Calu3 (cell line): ENCODE measurements around the gene TMSB4X. TPM values are rescaled to one million over a fixed set of nuclear protein-coding genes. Genes with fewer than 3 reads are reported as not detected.

ENCODE experiments used
- BruUV-seq: library from RNA; stranded (reverse); fragments of 400-500 nt; replicated peaks from 2 replicates; lab custom pipeline; 2021; lab: Mats Ljungman, UMichigan
- CTCF ChIA-PET: fragments of 300-600 bp; sonication (Branson Sonifier 250); formaldehyde crosslinking; loops from one replicate; lab custom pipeline; 2022; ENCODE audit warnings: antibody characterized with exemption; lab: Charles Lee
- DNase-seq: peaks from one replicate; pipeline ENCODE4 v3.0.0; 2022
- H3K27ac Mint-ChIP-seq: one replicate; pipeline ENCODE4 v1.8.0; 2022; ENCODE audit warnings: mixed read lengths; ENCODE audit not compliant: unreplicated experiment
- H3K27me3 Mint-ChIP-seq: one replicate; pipeline ENCODE4 v1.8.0; 2022; ENCODE audit warnings: mixed read lengths; ENCODE audit not compliant: unreplicated experiment
- H3K36me3 Mint-ChIP-seq: one replicate; pipeline ENCODE4 v1.8.0; 2022; ENCODE audit warnings: mild to moderate bottlenecking, moderate library complexity, mixed read lengths; ENCODE audit not compliant: insufficient read depth, unreplicated experiment
- H3K4me1 Mint-ChIP-seq: one replicate; pipeline ENCODE4 v1.8.0; 2022; ENCODE audit warnings: mild to moderate bottlenecking, low read depth, mixed read lengths; ENCODE audit not compliant: unreplicated experiment
- H3K4me3 Mint-ChIP-seq: one replicate; pipeline ENCODE4 v1.8.0; 2022; ENCODE audit warnings: mild to moderate bottlenecking, low read depth, moderate library complexity, mixed read lengths; ENCODE audit not compliant: unreplicated experiment
- H3K9me3 Mint-ChIP-seq: one replicate; pipeline ENCODE4 v1.8.0; 2022; ENCODE audit warnings: low read depth, mixed read lengths; ENCODE audit not compliant: unreplicated experiment
- intact Hi-C: fragments of 100-400 bp; cut with micrococcal nuclease; formaldehyde crosslinking; loops from one replicate; pipeline ENCODE4 v1.10.0; 2022; ENCODE audit not compliant: unreplicated experiment
- total RNA-seq: library from RNA; stranded (reverse); gene quantifications from 2 replicates; pipeline ENCODE4 v1.2.3, GENCODE V29; 2022
- TF ChIP-seq, protein P1 (sequence below): fragments of 200-600 bp; IDR thresholded peaks from one replicate; pipeline ENCODE4 v1.8.0; 2022; ENCODE audit warnings: antibody characterized with exemption; ENCODE audit not compliant: unreplicated experiment

Gene TMSB4X
- total RNA-seq, 1 experiment from 2014 or later = 5,274 TPM

DNA sequence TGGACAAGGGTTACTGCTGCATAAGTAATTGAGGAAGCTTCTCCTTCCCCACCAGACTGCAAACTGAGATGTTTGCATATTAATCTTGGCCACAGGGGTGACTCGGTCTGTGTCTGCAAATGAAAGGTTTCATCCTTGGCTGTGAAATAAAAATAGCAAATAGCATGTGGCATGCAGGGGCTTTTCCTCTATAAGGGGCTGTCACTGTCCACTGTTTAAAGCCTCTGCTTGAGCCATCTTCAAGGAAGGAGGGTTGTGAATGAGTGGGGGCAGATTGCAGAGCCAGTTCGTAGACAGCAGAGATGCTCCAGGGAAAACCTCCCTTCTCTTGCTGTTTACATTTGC, 33.3 kb downstream of the TMSB4X start:
- Mint-ChIP-seq H3K36me3 (no peaks in the 10 kb centered on the region), H3K4me3 (no peak overlapping the region), H3K9me3 (no peaks in the 10 kb centered on the region), H3K4me1 (peaks cover 55% of the 10 kb centered on the region), H3K27ac (no peak overlapping the region), H3K27me3 (no peaks in the 10 kb centered on the region)
- no TSS peak for BruUV-seq
- no peak for DNase-seq
- TF ChIP-seq, protein P1, sequence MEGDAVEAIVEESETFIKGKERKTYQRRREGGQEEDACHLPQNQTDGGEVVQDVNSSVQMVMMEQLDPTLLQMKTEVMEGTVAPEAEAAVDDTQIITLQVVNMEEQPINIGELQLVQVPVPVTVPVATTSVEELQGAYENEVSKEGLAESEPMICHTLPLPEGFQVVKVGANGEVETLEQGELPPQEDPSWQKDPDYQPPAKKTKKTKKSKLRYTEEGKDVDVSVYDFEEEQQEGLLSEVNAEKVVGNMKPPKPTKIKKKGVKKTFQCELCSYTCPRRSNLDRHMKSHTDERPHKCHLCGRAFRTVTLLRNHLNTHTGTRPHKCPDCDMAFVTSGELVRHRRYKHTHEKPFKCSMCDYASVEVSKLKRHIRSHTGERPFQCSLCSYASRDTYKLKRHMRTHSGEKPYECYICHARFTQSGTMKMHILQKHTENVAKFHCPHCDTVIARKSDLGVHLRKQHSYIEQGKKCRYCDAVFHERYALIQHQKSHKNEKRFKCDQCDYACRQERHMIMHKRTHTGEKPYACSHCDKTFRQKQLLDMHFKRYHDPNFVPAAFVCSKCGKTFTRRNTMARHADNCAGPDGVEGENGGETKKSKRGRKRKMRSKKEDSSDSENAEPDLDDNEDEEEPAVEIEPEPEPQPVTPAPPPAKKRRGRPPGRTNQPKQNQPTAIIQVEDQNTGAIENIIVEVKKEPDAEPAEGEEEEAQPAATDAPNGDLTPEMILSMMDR = no peak
- intact Hi-C loops = no loop called here
- CTCF ChIA-PET = interaction anchor here (1.2 kb wide), 1 partner anchor 73 kb away, joined by 3 read pairs; no protein-coding TSS in a partner anchor

DNA sequence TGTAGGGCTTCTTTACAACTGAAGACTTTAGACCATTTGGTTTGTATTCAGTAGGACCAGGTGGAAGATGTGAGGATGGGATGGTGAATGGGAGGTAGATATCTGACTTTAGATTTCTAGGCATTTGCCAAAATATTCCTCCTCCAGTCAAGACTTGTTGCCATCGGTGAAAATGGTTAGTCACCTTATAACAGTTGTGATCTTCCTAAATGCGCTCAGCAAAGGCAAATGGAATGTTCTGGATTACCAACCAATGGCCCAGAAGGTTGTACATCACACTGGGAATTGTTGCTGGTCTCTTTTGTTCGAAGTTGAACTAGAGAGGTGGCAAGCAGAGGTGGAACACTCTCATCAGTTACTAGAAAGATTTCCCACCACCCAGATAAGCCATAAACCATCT, 33.9 kb downstream of the TMSB4X start:
- CTCF ChIA-PET = no interaction called here
- no TSS peak for BruUV-seq

DNA sequence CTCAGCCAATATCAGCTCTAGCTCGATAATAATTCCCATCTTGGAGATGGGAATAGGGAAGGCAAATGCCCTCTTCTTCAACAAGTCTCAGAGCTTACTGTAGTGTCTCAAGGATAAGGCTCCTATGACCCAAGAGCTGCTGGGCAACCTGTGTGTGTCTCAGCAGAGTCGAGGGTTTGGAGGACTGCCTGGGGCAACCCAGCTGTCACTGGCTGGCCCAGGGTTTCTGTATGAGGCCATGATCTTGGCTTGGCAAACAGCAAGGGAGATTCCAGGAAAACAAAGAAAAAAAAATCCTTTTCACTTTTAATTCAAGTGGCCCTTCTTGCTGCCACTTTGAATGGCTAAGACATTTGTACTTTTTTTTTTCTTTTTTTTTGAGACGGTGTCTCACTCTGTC, 34.4 kb downstream of the TMSB4X start:
- Mint-ChIP-seq H3K4me3 (no peak overlapping the region), H3K36me3 (no peaks in the 10 kb centered on the region), H3K27me3 (no peaks in the 10 kb centered on the region), H3K4me1 (peaks cover 66% of the 10 kb centered on the region), H3K9me3 (no peaks in the 10 kb centered on the region), H3K27ac (no peak overlapping the region)
- no TSS peak for BruUV-seq
- CTCF ChIA-PET = no interaction called here
- no peak for DNase-seq
- intact Hi-C loops = no loop called here
- TF ChIP-seq, protein P1 = no peak

More for the DNA sequence above, 33.9 kb downstream of the TMSB4X start:
- intact Hi-C loops = no loop called here
- no peaks in the 10 kb centered on the region for H3K9me3 Mint-ChIP-seq
- H3K36me3 Mint-ChIP-seq = no peaks in the 10 kb centered on the region
- peaks cover 62% of the 10 kb centered on the region for H3K4me1 Mint-ChIP-seq
- H3K27ac Mint-ChIP-seq = no peak overlapping the region
- no peak overlapping the region for H3K4me3 Mint-ChIP-seq
- no peaks in the 10 kb centered on the region for H3K27me3 Mint-ChIP-seq
- no peak for DNase-seq
- TF ChIP-seq, protein P1 = no peak

DNA sequence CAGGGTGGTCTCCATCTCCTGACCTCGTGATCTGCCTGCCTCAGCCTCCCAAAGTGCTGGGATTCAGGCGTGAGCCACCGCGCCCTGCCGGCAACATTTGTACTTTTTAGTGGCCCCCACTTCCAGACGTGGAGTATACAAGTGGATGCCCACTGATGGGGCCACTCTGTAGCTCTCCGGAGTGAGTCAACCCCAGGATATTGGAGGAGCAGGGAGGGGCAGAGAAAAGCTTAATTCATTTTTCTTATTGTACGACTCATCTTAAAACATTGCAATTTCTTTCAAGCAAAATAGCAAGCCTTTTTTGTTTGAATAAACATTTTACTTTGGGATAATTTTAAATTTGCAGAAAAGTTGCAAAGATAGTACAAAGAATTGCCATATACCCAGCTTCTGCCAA, 34.9 kb downstream of the TMSB4X start:
- no peak for DNase-seq
- TF ChIP-seq, protein P1 = no peak
- no TSS peak for BruUV-seq
- no peaks in the 10 kb centered on the region for H3K27me3 Mint-ChIP-seq
- H3K27ac Mint-ChIP-seq = no peak overlapping the region
- CTCF ChIA-PET = interaction anchor here (0.5 to 0.9 kb wide), 2 partner anchors 63 to 294 kb away, joined by 3 to 4 read pairs; no protein-coding TSS in a partner anchor
- H3K4me1 Mint-ChIP-seq = peaks cover 72% of the 10 kb centered on the region
- no peak overlapping the region for H3K4me3 Mint-ChIP-seq
- H3K9me3 Mint-ChIP-seq = no peaks in the 10 kb centered on the region
- intact Hi-C loops = no loop called here
- H3K36me3 Mint-ChIP-seq = no peaks in the 10 kb centered on the region
